HEK293T (cell line): ENCODE results near the gene WDR3.

ENCODE experiments used
- BHLHE40 ChIP-seq: fragments of 450-650 bp; IDR thresholded peaks from 2 replicates; pipeline ENCODE4 v1.6.1; 2016; ENCODE audit warnings: mild to moderate bottlenecking, moderate library complexity, borderline replicate concordance
- ELF4 ChIP-seq: fragments of 450-650 bp; IDR thresholded peaks from 2 replicates; pipeline ENCODE4 v1.6.1; 2017; ENCODE audit warnings: antibody characterized with exemption
- FOXA1 ChIP-seq: fragments of 450-650 bp; IDR thresholded peaks from 2 replicates; pipeline ENCODE4 v1.6.1; 2016; ENCODE audit warnings: mild to moderate bottlenecking
- FOXK2 ChIP-seq: fragments of 450-650 bp; IDR thresholded peaks from 2 replicates; pipeline ENCODE4 v1.6.1; 2016; ENCODE audit warnings: mild to moderate bottlenecking
- NFRKB ChIP-seq: fragments of 450-650 bp; IDR thresholded peaks from 2 replicates; pipeline ENCODE4 v1.6.1; 2016; ENCODE audit warnings: mild to moderate bottlenecking, moderate library complexity
- SP1 ChIP-seq: fragments of 450-650 bp; IDR thresholded peaks from 2 replicates; pipeline ENCODE4 v1.6.1; 2017
- ZNF384 ChIP-seq: fragments of 450-650 bp; IDR thresholded peaks from 2 replicates; pipeline ENCODE4 v1.6.1; 2016

DNA sequence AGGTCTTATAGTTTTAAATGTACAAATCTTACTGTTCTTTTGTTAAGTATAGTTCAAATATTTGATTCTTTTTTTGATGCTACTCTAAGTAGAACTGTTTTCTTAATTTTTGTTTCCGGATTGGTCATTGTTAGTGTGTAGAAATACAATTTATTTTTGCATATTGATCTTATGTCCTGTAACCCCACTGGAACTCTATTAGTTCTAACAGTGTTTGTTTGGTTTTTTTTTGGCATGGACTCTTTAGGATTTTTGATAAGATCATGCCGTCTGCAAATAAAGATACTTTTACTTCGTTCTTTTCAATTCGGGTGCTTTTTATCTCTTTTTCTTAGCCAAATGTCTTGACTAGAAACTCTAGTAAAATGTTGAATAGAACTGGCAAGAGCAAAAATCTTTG, 26.6 kb upstream of the WDR3 start:
- TF ChIP-seq SP1: no peak
- no peak for TF ChIP-seq FOXK2
- TF ChIP-seq ELF4: no peak
- no peak for TF ChIP-seq NFRKB
- TF ChIP-seq ZNF384: no peak
- TF ChIP-seq BHLHE40: no peak
- no peak for TF ChIP-seq FOXA1
